Retinal pigment epithelial cell (primary cell): ENCODE data around the gene SLC25A34.

Experiments used
- DNase-seq: peaks from one replicate; pipeline ENCODE4 v3.0.0-alpha.2; 2010; ENCODE audit warnings: low read depth
- H3K4me3 ChIP-seq: 2 replicates; pipeline ENCODE4 v1.5.1; 2011; ENCODE audit warnings: mild to moderate bottlenecking, low read length, control low read depth, moderate library complexity
- TF ChIP-seq, protein P1 (sequence below): conservative IDR thresholded peaks from 2 replicates; pipeline ENCODE4 v1.5.1; 2011; ENCODE audit warnings: low read depth, low read length, control low read depth, inconsistent platforms

The SLC25A34 gene

GRCh38 chr1:15744122-15744679, 8.1 kb downstream of the SLC25A34 start:
- DNase-seq, result no peak
- TF ChIP-seq, protein P1, sequence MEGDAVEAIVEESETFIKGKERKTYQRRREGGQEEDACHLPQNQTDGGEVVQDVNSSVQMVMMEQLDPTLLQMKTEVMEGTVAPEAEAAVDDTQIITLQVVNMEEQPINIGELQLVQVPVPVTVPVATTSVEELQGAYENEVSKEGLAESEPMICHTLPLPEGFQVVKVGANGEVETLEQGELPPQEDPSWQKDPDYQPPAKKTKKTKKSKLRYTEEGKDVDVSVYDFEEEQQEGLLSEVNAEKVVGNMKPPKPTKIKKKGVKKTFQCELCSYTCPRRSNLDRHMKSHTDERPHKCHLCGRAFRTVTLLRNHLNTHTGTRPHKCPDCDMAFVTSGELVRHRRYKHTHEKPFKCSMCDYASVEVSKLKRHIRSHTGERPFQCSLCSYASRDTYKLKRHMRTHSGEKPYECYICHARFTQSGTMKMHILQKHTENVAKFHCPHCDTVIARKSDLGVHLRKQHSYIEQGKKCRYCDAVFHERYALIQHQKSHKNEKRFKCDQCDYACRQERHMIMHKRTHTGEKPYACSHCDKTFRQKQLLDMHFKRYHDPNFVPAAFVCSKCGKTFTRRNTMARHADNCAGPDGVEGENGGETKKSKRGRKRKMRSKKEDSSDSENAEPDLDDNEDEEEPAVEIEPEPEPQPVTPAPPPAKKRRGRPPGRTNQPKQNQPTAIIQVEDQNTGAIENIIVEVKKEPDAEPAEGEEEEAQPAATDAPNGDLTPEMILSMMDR, result no peak
- no peak overlapping the region for H3K4me3 ChIP-seq

- no peak for DNase-seq
- no peak overlapping the region for H3K4me3 ChIP-seq
- TF ChIP-seq, protein P1, result no peak
Observed at GRCh38 chr1:15747378-15747777, 11.3 kb downstream of the SLC25A34 start.

DNA sequence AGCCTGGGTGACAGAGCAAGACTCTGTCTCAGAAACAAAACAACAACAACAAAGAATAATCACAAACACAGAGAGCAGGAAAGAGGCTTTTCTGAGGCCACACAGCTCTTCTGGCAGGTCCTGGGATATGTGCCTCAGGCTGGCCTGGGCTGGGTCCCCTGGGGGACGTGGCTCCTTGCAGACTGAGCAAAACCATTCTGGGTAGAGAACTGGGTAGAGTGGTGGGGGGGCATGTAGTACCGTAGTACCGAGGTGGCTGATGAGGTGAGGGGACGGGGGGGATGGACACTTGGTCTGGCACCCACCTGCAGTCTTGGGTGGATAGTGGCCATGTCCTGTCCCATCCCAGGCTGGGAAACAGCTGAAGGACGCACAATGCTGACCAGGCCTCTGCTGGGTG, 12.2 kb downstream of the SLC25A34 start:
- DNase-seq, result no peak
- TF ChIP-seq, protein P1, result no peak
- H3K4me3 ChIP-seq, result no peak overlapping the region

- TF ChIP-seq, protein P1, result no peak
- no peak overlapping the region for H3K4me3 ChIP-seq
Observed at GRCh38 chr1:15748690-15749398, 12.8 kb downstream of the SLC25A34 start.

DNA sequence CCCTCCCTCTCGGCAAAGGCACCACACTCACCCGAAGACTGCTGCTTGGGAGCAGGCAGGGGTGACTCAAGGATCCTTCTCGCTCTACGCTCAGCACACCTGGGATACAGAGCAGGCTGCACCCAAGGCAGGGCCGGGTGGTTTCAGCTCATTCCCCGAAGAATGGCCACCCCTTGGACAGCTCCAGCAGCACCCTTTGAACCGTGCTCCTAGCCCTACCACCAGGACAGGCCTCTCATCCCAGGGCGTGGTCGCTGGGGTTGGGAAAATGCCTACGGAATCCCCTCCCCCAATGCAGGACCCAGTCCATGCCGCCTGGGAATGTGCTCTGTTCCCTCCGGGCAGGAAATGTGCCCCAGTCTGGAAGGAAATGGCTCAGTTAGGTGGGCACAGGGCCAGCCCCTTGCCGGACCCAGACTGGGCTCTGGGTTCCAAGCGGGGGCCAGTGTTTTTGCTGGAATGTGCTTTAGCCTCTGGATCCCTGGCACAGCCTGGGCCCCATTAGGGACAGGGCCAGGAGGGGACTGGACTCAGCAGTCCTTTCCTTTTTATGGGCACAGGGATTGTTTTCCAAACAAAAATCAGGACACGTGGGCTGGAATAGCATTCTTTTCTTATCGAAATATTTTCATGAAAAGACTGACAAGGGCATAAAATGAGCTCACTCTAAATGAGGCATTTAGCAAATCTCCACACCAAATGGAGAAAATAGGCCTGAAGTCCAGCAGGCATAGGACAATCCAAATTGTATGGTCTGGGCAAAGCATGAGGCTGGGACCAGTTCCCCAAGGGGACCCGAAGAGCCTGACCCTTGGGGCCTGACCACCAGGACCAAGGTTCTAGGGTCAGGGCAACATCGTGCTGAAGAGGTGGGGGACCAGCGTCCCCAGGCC, 13.6 kb downstream of the SLC25A34 start:
- no peak overlapping the region for H3K4me3 ChIP-seq
- TF ChIP-seq, protein P1, result no peak
- no peak for DNase-seq

More at GRCh38 chr1:15748690-15749398, 12.8 kb downstream of the SLC25A34 start:
- DNase-seq, result no peak

- no peak for DNase-seq
- TF ChIP-seq, protein P1, result no peak
- no peak overlapping the region for H3K4me3 ChIP-seq
Observed at GRCh38 chr1:15750924-15751323, 14.9 kb downstream of the SLC25A34 start.

DNA sequence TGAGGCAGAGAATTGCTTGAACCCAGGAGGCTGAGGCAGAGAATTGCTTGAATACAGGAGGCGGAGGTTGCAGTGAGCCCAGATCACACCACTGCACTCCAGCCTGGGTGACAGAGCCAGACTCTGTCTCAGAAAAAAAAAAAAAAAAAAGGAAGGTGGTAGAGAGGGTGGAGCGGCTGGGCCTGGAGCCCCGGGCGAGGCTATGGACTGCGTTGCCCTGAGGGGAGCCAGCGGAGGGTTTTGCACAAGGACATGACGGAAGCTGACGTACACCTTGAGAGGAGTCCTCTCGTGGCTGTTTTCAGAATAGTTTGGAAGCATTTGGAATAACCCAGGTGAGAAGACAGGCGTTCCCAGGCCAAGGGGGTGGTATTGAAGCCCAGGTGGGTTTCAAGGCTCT, 15.7 kb downstream of the SLC25A34 start:
- no peak overlapping the region for H3K4me3 ChIP-seq
- DNase-seq, result no peak
- TF ChIP-seq, protein P1, result no peak
